H1 (cell line): Measurements from ENCODE around the gene KCNMA1. TPM values are rescaled to one million over a fixed set of nuclear protein-coding genes. Genes with fewer than 3 reads are reported as not detected.

Experiments
- TAF1 ChIP-seq: IDR thresholded peaks from 2 replicates; pipeline ENCODE4 v1.6.1; 2011; ENCODE audit warnings: mild to moderate bottlenecking, low read depth, low read length
- polyA plus RNA-seq, 7 experiments: library from polyadenylated mRNA; depleted of rRNA in 3 of 7; stranded (reverse) in 5 of 7; unstranded in 2 of 7; fragments of >200 nt in 5 of 7; fragments of 200-250 nt in 2 of 7; gene quantifications; 1 replicate in 5 of 7; 2 replicates in 1 of 7; 4 replicates in 1 of 7; pipeline versions ENCODE4 v1.2.1 to v1.2.3, GENCODE V29; 2011 to 2013; ENCODE audit warnings: missing spikeins in 2 of 7, mixed read lengths in 2 of 7
- total RNA-seq: library from RNA; stranded (reverse); fragmentation: NEBNext Ultra II Directional; extraction: Animal tissue kit (Norgen Biotek cat#: 25700); gene quantifications from 2 replicates; pipeline ENCODE4 v1.2.1, GENCODE V29; 2021

KCNMA1 gene
- total and polyA plus RNA-seq, 2 of the 8 experiments (the other 6 are each of a cell fraction or from before 2014, with no cell fraction given): 10.2 to 11.1 TPM

- no peak for TF ChIP-seq TAF1
These were observed 288.9 kb downstream of the KCNMA1 start (continued) for GRCh38 chr10:77348751-77349150.
